Fibroblast of villous mesenchyme (primary cell): ENCODE measurements around the gene BTBD9. TPM values are rescaled to one million over a fixed set of nuclear protein-coding genes. Genes with fewer than 3 reads are reported as not detected.

Source experiments
- DNase-seq: peaks from one replicate; pipeline ENCODE4 v3.0.0-alpha.2; 2010; ENCODE audit warnings: low read depth
- H3K4me3 ChIP-seq: 2 replicates; pipeline ENCODE4 v1.5.1; 2011; ENCODE audit warnings: low read depth, mild to moderate bottlenecking, low read length
- total RNA-seq: library from RNA; depleted of rRNA; stranded (reverse); fragments of >200 nt; gene quantifications from 2 replicates; pipeline ENCODE4 v1.2.3, GENCODE V29; 2012
- TF ChIP-seq, protein P1 (sequence below): IDR thresholded peaks from 2 replicates; pipeline ENCODE4 v1.5.1; 2012; ENCODE audit warnings: low read depth, mild to moderate bottlenecking, low read length; ENCODE audit not compliant: insufficient read depth

The BTBD9 gene
- total RNA-seq, 1 donor: 12.1 TPM

DNA sequence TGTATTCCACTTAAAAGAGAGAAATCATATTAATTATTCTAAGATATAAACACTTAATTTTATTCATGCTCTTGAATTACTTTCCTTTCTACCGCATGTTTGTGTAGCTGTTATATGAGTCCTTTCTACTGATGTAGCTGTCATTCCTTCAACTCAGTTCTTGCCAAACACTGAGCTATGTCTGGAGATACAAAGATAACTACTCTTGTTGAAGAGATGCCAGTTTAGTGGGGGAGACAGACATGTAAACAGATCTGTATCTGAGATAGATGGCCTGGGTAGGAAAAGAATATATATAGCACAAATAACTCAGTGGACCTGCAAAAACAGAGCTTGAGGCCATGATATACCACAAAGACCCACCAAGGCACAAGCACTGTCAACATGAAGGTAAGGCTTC, 157.3 kb downstream of the BTBD9 start:
- TF ChIP-seq, protein P1, sequence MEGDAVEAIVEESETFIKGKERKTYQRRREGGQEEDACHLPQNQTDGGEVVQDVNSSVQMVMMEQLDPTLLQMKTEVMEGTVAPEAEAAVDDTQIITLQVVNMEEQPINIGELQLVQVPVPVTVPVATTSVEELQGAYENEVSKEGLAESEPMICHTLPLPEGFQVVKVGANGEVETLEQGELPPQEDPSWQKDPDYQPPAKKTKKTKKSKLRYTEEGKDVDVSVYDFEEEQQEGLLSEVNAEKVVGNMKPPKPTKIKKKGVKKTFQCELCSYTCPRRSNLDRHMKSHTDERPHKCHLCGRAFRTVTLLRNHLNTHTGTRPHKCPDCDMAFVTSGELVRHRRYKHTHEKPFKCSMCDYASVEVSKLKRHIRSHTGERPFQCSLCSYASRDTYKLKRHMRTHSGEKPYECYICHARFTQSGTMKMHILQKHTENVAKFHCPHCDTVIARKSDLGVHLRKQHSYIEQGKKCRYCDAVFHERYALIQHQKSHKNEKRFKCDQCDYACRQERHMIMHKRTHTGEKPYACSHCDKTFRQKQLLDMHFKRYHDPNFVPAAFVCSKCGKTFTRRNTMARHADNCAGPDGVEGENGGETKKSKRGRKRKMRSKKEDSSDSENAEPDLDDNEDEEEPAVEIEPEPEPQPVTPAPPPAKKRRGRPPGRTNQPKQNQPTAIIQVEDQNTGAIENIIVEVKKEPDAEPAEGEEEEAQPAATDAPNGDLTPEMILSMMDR: no peak
- DNase-seq: peak; percentile 28
- H3K4me3 ChIP-seq: no peak overlapping the region

DNA sequence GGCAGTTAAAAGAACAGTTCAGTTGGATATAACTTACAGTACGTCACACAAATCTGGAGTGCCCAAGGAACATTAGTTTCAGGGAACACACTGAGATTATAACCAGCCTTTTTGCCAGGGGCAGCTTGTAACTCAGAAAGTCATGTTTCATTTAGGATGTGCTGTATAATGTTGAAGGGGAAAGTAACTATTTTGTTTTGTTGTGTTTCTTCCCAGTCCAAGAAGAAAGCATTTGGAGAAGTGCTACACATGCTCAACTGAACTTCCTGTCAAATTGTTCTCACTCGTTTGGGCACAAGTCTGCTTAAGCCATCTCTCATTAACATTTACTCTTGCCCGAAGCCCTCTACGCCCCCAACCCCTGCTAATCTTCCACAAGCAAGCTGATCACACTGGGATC, 157.9 kb downstream of the BTBD9 start:
- H3K4me3 ChIP-seq: no peak overlapping the region
- DNase-seq: no peak
- TF ChIP-seq, protein P1: no peak

DNA sequence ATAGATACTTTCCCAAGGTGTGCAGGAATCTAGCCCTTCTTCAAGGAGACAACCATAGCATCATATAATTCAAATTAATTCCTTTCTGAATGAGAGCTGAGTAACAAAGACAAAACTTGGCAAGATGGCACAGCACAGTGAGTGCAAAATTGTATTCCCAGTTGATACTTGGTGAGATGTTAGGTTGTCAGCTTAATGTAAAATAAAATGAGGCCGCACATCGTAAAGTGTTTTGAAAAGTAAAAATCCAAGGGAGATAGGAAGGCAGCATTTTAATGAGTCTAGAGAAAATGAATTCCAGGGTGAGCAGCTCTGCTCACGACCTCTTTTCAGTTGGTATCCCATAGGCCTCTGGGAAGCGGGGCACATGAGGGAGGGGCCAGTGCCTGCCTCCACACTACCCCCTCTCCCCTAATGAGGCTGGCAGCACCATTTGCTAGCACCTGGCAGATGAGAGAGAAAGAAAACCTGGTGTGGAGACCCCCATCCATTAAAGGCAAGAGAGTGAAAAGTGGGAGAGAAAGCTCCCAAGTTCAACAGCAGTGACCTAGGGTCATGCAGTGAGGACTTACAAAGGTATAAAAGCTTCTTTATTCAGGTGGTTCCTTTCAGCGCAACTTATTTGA, 158.4 kb downstream of the BTBD9 start:
- TF ChIP-seq, protein P1: no peak
- no peak overlapping the region for H3K4me3 ChIP-seq
- no peak for DNase-seq

DNA sequence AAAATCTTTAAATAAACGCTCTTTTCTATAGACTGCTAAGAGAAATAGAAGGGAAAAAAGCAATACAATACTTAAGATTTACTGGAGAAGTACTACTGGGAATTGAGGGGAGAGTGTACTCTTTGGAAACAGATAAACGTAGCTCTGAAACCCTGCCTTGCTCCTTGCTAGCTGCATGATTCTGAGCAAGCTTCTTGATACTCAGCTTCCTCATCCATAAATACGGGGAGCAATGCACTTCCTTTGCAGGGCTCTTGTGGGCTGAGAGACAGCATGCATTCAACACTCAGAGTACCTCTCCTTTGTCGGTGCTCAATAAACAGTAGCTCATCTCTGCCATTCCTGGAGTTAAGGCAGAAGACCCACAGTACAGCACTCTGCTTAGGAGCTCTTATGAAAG, 159.7 kb downstream of the BTBD9 start:
- H3K4me3 ChIP-seq: no peak overlapping the region
- TF ChIP-seq, protein P1: no peak
- no peak for DNase-seq

DNA sequence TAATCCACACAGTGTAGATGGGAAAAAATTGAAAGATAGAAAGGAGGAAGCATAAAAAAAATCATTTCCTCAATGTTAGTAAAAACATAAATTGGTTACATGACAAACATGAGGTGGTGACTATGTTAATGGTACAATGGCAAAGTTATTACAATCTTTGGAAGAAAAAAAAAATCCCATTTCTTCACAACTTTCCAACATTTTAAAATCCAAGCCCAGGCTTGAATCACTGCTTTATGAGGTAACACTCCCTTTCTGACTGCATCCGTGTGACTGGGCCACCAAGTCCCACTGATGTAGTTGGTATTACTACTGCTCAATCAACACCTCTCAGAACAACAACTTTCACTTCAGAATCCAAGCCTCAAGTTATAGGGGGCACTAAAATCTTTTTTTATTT, 160.4 kb downstream of the BTBD9 start:
- TF ChIP-seq, protein P1: no peak
- H3K4me3 ChIP-seq: no peak overlapping the region
- DNase-seq: no peak

DNA sequence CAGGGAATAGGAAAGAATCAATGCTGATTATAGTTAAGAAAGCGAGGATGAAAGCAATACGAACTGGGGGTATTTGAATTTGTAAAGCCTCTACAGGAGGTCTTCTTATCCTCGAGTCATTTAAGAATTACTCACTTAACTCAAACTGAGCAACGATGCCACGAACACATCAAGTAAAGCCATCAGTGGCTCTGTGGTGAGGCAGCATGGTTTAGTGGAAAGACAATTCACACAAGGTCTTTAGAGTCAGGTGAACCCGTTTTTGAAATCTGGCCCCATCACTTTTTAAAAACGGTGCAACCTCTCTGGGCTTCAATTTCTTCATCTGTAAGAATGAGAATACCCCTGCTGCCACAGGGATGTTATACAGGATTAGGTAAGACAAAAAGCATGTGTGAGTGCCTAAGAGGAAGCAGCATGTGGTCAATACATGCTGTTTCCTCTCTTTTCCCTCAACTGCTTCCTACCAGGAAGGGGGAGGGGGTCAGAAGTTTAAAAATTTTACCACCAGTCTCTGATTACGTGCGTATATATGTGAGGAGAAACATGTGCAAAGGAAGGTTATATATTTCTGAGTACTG, 162.0 kb downstream of the BTBD9 start:
- DNase-seq: no peak
- TF ChIP-seq, protein P1: no peak
- no peak overlapping the region for H3K4me3 ChIP-seq

DNA sequence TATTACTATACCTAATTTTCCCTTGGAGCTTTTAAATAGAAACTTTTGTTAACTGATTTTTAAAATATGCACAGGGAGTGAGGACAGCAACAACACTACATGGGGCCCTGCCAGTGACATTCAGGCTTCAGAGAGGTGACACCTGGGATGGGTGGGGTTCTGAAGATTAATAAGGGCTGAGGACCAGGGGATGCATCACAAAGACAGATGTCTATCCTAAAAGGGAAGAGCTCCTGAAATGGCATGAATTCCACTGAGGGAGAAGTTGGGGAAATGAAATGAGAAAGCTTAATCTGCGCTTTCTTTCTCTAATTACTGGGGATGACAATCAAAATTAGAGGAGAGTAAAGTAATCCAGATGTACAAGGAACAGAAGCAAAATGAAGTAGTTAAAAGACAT, 162.8 kb downstream of the BTBD9 start:
- no peak overlapping the region for H3K4me3 ChIP-seq
- TF ChIP-seq, protein P1: no peak
- no peak for DNase-seq
